Activated naive CD4-positive, alpha-beta T cell (primary cell): Measurements from ENCODE around the gene RMND5A.

Experiments used
- DNase-seq, 4 experiments: peaks; one replicate each; lab custom pipeline; 2025; lab: John Stamatoyannopoulos, UW

RMND5A gene

GRCh38 chr2:86765310-86765695 is 45.2 kb downstream of the RMND5A start:
- DNase-seq, result no peak

GRCh38 chr2:86768189-86768949 is 48.3 kb downstream of the RMND5A start:
- no peak for DNase-seq

DNA sequence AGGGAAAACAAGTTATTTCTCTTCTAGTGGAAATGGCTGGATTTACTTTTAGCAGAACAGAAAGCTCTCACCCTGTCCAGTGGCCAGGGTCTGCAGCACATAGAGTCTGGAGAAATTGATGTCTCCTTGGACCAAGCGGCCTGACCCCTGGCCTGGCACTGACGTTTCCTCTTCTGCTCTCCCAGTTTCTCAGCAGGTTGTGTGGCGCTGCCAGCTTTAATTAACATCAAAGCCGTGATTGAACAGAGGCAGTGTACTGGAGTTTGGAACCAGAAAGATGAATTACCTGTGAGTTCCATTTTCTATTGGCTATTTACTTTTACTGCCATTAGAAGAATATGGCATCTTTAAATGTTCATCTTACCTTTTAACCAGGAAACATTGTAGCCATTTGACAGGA is 49.7 kb downstream of the RMND5A start:
- DNase-seq, result no peak

DNA sequence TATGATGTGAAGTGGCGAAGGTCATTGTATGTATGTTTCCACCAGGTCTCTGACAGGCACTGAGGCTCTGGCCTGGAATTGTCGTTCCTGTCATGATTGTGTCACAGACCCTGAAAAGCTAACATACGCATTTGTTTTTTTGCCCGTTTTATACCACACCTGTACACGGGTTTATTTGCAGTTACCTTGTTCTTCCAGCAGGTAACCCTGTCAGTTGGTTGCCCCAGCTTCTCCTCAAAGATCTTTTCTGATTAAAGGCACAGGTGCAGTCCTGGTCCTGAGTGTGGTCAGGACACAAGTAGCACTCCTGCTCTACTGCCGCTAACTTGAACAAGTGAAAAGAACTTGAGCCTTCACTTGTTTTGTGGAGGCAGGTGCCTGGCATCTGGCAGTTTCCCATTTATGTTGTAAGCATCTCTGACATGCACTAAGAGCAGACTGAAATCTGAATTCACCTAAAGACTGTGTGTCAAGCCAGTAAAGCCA is 50.8 kb downstream of the RMND5A start:
- no peak for DNase-seq

DNA sequence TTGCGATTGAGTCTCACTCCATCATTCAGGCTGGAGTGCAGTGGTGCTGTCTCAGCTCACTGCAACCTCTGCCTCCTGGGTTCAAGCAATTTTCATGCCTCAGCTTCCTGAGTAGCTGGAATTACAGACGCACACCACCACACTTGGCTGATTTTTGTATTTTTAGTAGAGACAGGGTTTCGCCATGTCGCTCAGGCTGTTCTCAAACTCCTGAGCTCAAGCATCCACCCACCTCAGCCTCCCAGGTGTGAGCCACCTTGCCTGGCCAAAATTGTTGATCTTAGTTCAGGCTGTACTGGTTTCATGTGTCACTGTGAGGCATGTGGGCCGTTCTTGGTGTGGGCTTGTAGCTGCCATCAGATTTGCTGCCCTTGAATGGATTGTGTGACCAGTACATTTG is 52.5 kb downstream of the RMND5A start:
- DNase-seq, result no peak

GRCh38 chr2:86774862-86775261 is 54.8 kb downstream of the RMND5A start:
- no peak for DNase-seq

GRCh38 chr2:86775338-86775737 is 55.2 kb downstream of the RMND5A start:
- DNase-seq, result no peak

GRCh38 chr2:86776532-86776931 is 56.4 kb downstream of the RMND5A start:
- DNase-seq, result no peak

- DNase-seq, result no peak
Measured at GRCh38 chr2:86778957-86779356, 58.9 kb downstream of the RMND5A start.

DNA sequence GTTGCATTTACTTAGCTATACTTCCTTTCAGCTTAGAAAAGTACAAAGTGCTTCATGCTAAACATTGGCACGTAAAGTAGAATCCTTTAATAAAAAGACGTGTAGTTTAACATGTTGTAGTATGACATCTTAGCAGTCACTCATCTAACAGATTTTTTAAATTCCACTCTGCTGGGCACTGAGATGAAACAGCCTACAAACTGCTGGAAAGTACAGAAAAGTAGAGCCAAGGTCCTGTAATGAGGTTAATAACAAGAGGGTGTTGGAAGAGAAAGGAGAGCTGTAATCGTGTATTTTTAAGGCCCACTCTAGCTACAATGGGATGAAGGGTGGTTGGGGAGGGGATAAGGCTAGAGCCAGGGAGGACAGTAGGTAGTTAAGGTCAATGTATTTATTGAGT is 59.9 kb downstream of the RMND5A start:
- DNase-seq, result no peak

GRCh38 chr2:86781363-86781762 is 61.3 kb downstream of the RMND5A start:
- DNase-seq, result no peak

DNA sequence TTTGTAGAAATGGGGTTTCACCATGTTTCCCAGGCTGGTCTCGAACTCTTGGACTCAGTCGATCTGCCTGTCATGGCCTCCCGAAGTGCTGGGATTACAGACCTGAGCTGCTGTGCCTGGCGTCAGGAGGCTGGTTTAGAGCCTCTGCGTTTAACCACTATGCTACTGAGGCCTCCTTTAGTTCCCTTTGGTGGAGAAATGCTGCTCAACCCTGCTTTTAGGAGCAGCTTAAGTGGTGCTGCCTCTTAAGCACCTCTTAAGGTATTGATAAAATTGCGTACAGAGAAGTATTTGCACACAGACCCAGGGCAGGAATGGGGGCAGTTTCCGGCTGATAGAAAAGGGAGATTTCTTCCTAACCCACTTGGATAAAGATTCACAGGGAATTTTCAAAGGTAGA is 62.7 kb downstream of the RMND5A start:
- no peak for DNase-seq

DNA sequence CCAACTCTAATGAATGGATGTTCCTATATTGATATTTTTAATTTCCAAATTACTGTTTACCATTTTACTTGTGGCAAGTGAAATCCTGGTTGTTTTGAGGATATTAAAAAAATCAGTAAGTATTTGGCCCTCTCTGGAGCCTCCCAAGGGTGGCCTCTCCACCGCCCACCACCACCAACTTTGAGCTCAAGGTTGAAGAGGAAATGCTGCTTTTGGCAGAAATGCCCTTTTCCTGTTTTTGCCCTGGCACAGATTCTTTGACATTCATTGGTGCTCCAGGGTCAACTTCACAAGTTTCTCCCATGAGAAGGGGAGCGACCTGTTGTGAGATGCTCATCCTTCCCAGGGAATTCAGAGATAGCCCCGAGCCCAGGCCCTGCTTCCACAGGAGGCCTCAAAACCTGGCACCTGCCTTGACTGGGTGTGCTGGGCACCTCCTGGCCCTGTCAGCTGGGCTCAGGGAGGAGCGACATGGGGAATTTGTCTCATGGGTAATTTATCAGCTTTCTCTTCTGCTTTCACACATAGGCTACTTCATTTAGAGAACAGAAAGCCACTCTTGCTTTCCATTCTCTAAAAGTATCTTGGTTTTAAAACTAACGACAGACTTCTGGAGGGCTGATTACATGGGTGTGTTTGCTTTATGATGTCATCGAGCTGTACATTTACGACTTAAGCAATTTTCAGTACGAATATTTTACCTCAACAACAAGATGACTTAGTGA is 63.7 kb downstream of the RMND5A start:
- no peak for DNase-seq

GRCh38 chr2:86785456-86785855 is 65.4 kb downstream of the RMND5A start:
- no peak for DNase-seq

DNA sequence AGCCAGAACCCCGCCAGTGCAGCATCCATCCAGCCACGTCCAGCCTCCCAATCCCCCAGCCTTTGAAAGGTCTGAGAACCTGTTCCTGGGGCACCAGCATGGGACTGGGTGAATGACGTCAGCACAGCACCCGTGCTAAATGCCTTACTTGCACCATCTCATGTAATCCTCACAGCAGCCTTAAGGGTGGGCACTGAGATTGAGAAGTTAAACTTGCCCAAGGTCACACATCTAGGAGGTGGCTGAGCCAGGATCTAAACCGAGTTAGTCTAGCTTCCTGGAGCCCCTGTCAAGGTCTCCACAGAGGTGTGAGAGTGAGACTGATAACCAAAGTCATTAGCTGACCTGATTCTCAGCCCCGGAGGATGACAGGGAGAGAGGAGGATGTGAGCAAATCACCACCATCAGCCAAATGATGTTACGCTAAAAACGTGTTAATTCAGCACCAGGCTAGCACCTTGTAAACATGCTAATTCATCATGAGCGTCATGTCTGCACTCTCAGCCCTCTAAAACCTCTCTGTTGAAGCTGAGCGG is 66.0 kb downstream of the RMND5A start:
- DNase-seq, result no peak

DNA sequence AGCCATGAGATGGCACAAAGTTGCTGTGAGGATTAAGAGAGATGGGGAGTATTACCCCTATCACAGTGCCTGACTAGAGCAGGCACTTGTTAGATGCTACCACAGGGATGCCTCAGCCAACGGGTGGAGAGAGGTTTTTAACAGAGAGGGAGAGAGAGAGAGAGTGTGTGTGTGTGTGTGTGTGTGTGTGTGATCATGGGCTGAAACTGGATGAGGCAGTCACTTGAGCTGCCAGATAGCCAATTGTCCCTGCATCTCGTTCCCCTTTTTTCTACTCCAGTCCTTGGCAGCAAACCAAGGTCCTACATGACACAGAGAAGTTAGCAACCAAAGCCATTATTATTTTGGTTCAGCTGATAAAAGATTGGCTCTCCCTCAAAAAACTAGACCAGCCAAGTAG is 67.6 kb downstream of the RMND5A start:
- no peak for DNase-seq

DNA sequence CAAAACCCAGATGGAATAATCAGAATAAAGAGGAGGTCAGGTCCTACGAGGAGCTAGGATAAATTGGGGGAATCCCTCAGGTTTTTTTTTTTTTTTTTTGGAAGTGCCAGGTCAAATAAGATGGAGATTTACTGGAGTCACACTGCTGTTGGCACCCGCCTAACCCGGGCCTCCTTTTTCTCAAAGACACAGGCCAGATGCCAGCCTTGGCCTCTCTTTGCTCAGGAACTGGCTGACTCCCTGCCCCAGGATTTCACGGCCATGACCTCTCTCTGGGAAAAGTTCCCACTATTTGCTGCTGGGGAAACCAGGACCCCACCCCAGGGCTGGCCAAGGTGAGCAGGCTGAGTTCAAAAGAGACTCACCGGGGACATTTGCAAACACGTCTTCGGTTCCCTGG is 68.1 kb downstream of the RMND5A start:
- DNase-seq, result no peak

- DNase-seq, result no peak
Measured at GRCh38 chr2:86788881-86789686, 69.0 kb downstream of the RMND5A start.

DNA sequence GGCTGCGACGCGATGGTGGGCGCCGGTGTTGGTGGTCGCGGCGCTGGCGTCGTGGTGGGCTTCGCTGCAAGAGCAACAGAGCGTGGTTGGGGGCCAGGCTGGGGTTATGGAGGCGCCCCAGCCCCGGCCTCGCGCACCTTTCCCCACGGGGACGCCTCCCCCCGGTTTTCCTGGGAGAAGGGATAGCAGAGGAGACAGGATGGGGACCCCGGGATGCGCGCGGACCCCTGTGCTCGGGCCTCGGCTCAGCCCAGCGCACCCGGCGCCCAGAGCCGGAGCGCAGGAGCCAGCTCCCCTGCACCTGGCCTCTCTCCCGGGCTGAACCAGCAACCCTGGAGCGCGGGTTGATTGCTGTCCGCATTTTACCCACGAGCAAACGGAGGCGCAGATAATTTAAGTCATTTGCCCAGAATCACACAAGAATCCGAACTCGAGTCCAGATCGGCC is 69.6 kb downstream of the RMND5A start:
- DNase-seq, result no peak

GRCh38 chr2:86790134-86790675 is 70.1 kb downstream of the RMND5A start:
- DNase-seq, result no peak

DNA sequence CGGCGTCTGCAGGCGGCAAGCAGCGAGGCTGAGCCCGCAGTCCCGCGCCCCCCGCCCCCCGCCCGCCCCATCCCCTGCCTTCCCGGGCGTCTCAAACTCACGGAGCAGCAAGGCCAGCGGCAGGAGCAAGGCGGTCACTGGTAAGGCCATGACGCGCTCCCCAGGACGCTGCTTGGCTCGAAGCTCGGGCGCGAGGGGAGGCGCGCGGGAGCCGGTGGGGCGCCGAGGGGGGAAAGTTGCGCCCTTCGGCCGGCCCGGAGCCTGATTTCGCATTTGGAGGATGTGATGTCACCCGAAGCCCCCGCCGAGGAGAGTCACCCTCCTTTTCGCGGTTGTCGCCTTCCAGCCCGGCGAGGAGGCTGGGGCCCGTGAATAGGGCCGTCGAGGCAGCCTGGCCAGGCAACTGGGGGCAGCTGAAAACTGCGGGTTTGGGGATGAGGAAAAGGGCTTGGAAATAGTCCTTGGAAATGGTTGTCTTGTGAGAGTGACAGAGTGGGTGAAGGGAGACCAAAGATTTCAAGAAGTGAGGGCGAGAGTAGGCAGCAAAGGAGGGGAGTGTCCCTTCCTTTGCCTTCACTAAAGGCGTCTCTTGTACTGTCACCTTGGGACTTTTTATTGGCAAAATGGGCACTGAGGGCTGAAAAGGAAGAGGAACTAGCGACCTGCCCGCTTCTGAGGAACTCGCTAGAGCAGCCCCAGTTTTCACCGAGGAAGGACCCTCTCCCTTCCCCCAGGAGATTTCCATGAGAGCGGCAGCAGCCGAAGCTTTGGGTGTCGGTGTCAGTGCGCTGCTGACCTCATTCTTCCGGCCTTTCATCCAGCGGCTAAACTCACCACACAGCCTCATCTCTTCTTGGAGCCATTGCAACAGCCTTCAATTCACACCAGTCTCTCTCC is 70.8 kb downstream of the RMND5A start, which contains the start of gene CD8A:
TSS of gene CD8A (minus strand) at position 238 of the 897 bp plus-strand sequence. CDS start at position 150, 88 bp downstream.
- no peak for DNase-seq
